HG02973 (cell line): ENCODE measurements around the gene OR6C68.
"Not testable (repeated sequence)": the region's sequence is repeated elsewhere in the genome, so short reads cannot be mapped to it uniquely, and the experiment has no call there.

ENCODE experiments used
- ATAC-seq: cut with Tn5 transposase; IDR thresholded peaks from one replicate; pipeline ENCODE4 v1.9.1; 2021; ENCODE audit warnings: moderate library complexity; ENCODE audit not compliant: unreplicated experiment

OR6C68 gene

GRCh38 chr12:55492078-55492477 lies at the start of gene OR6C68:
Gene OR6C68 (plus strand): TSS chr12:55492378. CDS start chr12:55492378, 0 bp downstream.
- no peak for ATAC-seq

GRCh38 chr12:55443776-55444175 lies 48.4 kb upstream of the OR6C68 start, which contains the start of gene OR6C2:
Gene OR6C2 (plus strand): TSS chr12:55444076. CDS start chr12:55452214, 8,138 bp downstream.
- ATAC-seq, result no peak

- no peak for ATAC-seq
Measured at GRCh38 chr12:55445357-55445756, 46.8 kb upstream of the OR6C68 start.

- ATAC-seq, result no peak
Measured at GRCh38 chr12:55446326-55446725, 45.9 kb upstream of the OR6C68 start.

- no peak for ATAC-seq
Measured at GRCh38 chr12:55448825-55449224, 43.4 kb upstream of the OR6C68 start.

- not testable (repeated sequence) for ATAC-seq
Measured at GRCh38 chr12:55464926-55465325, 27.3 kb upstream of the OR6C68 start.

- ATAC-seq, result no peak
Measured at GRCh38 chr12:55467836-55468235, 24.3 kb upstream of the OR6C68 start.

GRCh38 chr12:55469291-55469690 lies 22.9 kb upstream of the OR6C68 start:
- ATAC-seq, result no peak

GRCh38 chr12:55470088-55470829 lies 21.9 kb upstream of the OR6C68 start, which contains the start of gene OR6C70:
Gene OR6C70 (minus strand): TSS chr12:55470138. CDS start chr12:55470138, 0 bp downstream.
- no peak for ATAC-seq

GRCh38 chr12:55472264-55472663 lies 19.9 kb upstream of the OR6C68 start:
- ATAC-seq, result no peak

GRCh38 chr12:55479136-55479535 lies 13.0 kb upstream of the OR6C68 start:
- ATAC-seq, result not testable (repeated sequence)

- ATAC-seq, result not testable (repeated sequence)
Measured at GRCh38 chr12:55484284-55484683, 7.9 kb upstream of the OR6C68 start.

- ATAC-seq, result no peak
Measured at GRCh38 chr12:55495490-55495889, 3.3 kb downstream of the OR6C68 start.

GRCh38 chr12:55499231-55499630 lies 7.1 kb downstream of the OR6C68 start:
- ATAC-seq, result no peak

GRCh38 chr12:55499810-55500252 lies 7.7 kb downstream of the OR6C68 start:
- no peak for ATAC-seq

- ATAC-seq, result no peak
Measured at GRCh38 chr12:55501601-55502000, 9.4 kb downstream of the OR6C68 start.

- no peak for ATAC-seq
Measured at GRCh38 chr12:55515696-55516095, 23.5 kb downstream of the OR6C68 start.

GRCh38 chr12:55516391-55516790 lies 24.2 kb downstream of the OR6C68 start:
- no peak for ATAC-seq
